ENCODE data around the gene RANGRF. TPM values are rescaled to one million over a fixed set of nuclear protein-coding genes. Genes with fewer than 3 reads are reported as not detected.

RANGRF gene
- total RNA-seq, 2 donors from 2014 or later: 16.9 to 19.1 TPM

DNA sequence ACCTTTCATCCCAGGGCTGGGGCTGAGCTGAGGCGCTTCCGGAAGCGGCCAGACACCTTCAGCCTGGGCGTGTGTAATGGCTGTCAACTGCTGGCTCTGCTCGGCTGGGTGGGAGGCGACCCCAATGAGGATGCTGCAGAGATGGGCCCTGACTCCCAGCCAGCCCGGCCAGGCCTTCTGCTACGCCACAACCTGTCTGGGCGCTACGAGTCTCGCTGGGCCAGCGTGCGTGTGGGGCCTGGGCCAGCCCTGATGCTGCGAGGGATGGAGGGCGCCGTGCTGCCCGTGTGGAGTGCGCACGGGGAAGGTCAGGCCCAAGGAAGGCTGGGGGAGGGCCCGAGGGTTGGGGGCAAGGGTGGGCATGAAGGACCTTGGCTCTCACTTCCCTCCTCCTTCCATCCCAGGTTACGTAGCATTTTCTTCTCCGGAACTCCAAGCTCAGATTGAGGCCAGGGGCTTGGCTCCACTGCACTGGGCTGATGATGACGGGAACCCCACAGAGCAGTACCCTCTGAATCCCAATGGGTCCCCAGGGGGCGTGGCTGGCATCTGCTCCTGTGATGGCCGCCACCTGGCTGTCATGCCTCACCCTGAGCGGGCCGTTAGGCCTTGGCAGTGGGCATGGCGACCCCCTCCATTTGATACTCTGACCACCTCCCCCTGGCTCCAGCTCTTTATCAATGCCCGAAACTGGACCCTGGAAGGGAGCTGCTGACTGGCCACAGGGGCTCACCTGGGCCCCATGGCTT is 19.7 kb upstream of the RANGRF start:
- intact Hi-C loops (cut with DNase I): loop anchor here in 1 of 2 donors (5.0 kb wide), 1 partner anchor 799 kb away; no protein-coding TSS in a partner anchor
- DNase-seq (ENCODE audit: low spot score): no peak

GRCh38 chr17:8272421-8272820 is 16.0 kb upstream of the RANGRF start:
- no peak for DNase-seq (ENCODE audit: low spot score)
- intact Hi-C loops (cut with DNase I): no loop called here

GRCh38 chr17:8273884-8274444 is 14.5 kb upstream of the RANGRF start:
- intact Hi-C loops (cut with DNase I): no loop called here
- no peak for DNase-seq (ENCODE audit: low spot score)

DNA sequence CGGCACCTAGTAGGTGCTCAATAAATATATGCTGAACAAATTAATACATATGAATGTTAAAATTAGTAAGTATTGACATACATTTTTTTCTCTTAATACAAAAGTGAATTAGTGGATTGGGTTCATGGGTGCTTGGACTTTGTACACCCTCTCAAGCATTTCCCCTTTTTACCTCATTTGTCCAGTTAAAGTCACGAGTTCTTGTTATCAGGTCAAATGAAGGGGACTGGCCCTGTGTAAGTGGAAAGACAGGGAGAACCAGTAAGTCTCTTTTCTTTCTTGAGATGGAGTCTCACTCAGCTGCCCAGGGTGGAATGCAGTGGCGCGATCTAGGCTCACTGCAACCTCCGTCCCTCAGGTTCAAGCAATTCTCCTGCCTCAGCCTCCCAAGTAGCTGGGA is 13.7 kb upstream of the RANGRF start:
- DNase-seq (ENCODE audit: low spot score): no peak
- intact Hi-C loops (cut with DNase I): no loop called here

- DNase-seq (ENCODE audit: low spot score): no peak
- intact Hi-C loops (cut with DNase I): no loop called here
These were observed 12.8 kb upstream of the RANGRF start for GRCh38 chr17:8275421-8276290.

- intact Hi-C loops (cut with DNase I): no loop called here
- no peak for DNase-seq (ENCODE audit: low spot score)
These were observed 11.2 kb upstream of the RANGRF start for GRCh38 chr17:8277317-8277716.

GRCh38 chr17:8282345-8282744 is 6.1 kb upstream of the RANGRF start:
- DNase-seq (ENCODE audit: low spot score): no peak
- intact Hi-C loops (cut with DNase I): no loop called here

- intact Hi-C loops (cut with DNase I): no loop called here
- DNase-seq (ENCODE audit: low spot score): no peak
These were observed 5.1 kb upstream of the RANGRF start for GRCh38 chr17:8283356-8283755.

DNA sequence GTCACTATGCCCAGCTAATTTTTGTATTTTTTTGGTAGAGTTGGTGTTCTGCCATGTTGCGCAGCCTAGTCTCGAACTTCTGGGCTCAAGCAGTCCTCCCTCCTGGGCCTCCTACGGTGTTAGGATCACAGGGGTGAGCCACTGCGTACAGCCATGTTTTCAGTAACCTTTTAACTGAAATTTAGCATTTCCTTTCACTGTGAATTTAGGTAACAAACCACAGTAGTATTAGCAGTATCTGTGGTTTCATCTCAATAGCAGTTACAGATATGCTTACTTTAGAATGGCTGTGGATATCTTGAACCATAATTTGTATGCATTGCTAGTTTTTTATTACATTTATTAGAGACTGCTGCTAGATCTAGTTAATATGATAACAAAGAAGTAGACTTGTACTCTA is 4.3 kb upstream of the RANGRF start:
- intact Hi-C loops (cut with DNase I): no loop called here
- DNase-seq (ENCODE audit: low spot score): no peak

GRCh38 chr17:8285270-8286181 is 2.9 kb upstream of the RANGRF start:
- intact Hi-C loops (cut with DNase I): loop anchor here in 1 of 2 donors (5.0 kb wide), 1 partner anchor 98 kb away; no protein-coding TSS in a partner anchor
- no peak for DNase-seq (ENCODE audit: low spot score)

DNA sequence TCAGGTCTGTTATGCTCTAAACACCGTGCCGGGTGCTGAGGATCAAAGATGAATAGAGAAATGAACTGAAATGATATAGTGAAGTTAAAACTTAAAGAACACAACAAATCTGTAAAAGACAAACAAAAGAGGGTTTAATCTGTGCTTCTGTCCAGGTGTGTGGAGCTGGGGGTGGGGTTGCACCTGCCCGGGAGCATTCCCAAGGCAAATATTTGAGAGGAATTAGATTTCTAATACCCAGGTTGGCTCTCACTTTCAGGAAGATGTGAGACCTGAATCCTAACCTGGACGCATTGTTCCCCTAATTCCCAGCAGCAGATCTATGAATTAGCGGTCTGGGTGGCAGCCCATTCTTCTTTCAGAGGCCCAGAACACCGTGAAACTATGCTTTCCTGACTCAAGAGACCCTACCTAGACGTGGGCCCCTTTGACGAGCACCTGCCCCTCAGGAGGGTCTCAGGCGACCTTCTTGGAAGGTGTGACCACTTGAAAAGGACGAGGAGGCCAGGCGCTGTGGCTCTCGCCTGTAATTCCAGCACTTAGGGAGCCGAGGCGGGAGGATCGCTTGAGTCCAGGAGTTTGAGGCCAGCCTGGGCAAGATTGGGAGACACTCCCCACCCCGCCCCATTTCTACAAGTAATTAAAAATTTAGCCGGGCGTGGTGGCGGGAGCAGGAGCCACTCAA is 677 bp upstream of the RANGRF start:
- intact Hi-C loops (cut with DNase I): loop anchor here in 1 of 2 donors (5.0 kb wide), 1 partner anchor 100 kb away; no protein-coding TSS in a partner anchor
- no peak for DNase-seq (ENCODE audit: low spot score)

DNA sequence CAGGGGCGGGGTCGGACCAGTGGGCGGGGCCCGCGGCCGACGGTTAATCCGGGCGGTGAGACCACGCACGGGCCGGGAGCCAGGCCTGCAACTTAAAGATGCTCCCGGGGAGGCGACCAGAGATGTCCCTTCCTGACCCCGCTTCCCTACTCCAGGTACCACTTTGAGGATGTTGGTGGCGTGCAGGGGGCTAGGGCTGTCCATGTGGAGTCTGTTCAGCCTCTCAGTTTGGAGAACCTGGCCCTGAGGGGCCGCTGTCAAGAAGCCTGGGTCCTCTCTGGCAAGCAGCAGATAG is 580 bp downstream of the RANGRF start:
- DNase-seq (ENCODE audit: low spot score): no peak
- intact Hi-C loops (cut with DNase I): loop anchor here in 1 of 2 donors (5.0 kb wide), 1 partner anchor 102 kb away; no protein-coding TSS in a partner anchor

- intact Hi-C loops (cut with DNase I): no loop called here
- no peak for DNase-seq (ENCODE audit: low spot score)
These were observed 1.6 kb downstream of the RANGRF start for GRCh38 chr17:8290043-8290442.

- intact Hi-C loops (cut with DNase I): no loop called here
- DNase-seq (ENCODE audit: low spot score): no peak
These were observed 4.3 kb downstream of the RANGRF start for GRCh38 chr17:8292639-8293395.

GRCh38 chr17:8294361-8294760 is 5.9 kb downstream of the RANGRF start:
- intact Hi-C loops (cut with DNase I): no loop called here
- DNase-seq (ENCODE audit: low spot score): no peak

DNA sequence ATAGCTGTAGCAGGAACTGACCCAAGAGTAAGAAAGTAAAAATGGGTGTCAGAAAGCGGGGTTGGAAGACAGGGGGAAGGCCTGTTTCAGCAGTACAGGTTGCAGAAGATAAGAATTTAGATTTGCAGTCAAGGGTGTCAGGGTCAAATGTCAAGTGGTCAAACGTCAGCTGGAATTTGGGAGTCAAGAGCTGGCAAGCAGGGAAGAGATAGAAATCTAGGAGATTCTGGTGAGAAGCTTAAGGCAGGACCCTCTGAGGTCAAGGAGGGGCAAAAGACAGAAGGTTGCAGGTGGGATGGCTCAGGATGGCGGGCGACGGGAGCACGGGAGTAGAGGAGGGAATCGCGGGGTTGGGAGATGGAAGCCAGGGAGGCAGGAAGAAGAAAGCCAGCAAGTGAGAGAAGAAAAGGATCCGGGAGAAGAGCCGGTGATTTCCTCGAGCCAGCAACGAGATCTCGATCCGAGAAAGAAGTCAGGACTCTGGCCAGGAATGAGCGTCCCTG is 6.4 kb downstream of the RANGRF start:
- intact Hi-C loops (cut with DNase I): no loop called here
- no peak for DNase-seq (ENCODE audit: low spot score)

GRCh38 chr17:8300226-8300625 is 11.8 kb downstream of the RANGRF start:
- intact Hi-C loops (cut with DNase I): loop anchor here (5.0 to 10.0 kb wide), 2 partner anchors 225 to 903 kb away; no protein-coding TSS in a partner anchor
- no peak for DNase-seq (ENCODE audit: low spot score)

Data from posterior vena cava (tissue), 2 donors.